Measurements from ENCODE around the gene DNAJC1.
A peak's percentile ranks its signal among the peaks of the same experiment; 100 is the strongest.
"Not testable (repeated sequence)": the region's sequence is repeated elsewhere in the genome, so short reads cannot be mapped to it uniquely, and the experiment has no call there.

The DNAJC1 gene

GRCh38 chr10:22003177-22003963, at the start of gene DNAJC1:
Gene DNAJC1 (minus strand): TSS chr10:22003730. CDS start chr10:22003434, 296 bp downstream.
- peak; percentile 96 for DNase-seq (ENCODE audit: low spot score)

- no peak for DNase-seq (ENCODE audit: low spot score)
These were observed 49.5 kb upstream of the DNAJC1 start for GRCh38 chr10:22053048-22053447.

GRCh38 chr10:22049635-22050034, 46.1 kb upstream of the DNAJC1 start:
- no peak for DNase-seq (ENCODE audit: low spot score)

GRCh38 chr10:22047812-22048211, 44.3 kb upstream of the DNAJC1 start:
- no peak for DNase-seq (ENCODE audit: low spot score)

GRCh38 chr10:22043327-22043633, 39.8 kb upstream of the DNAJC1 start:
- no peak for DNase-seq (ENCODE audit: low spot score)

GRCh38 chr10:22042557-22043326, 39.2 kb upstream of the DNAJC1 start:
- no peak for DNase-seq (ENCODE audit: low spot score)

GRCh38 chr10:22034333-22034732, 30.8 kb upstream of the DNAJC1 start:
- DNase-seq (ENCODE audit: low spot score), result no peak

- DNase-seq (ENCODE audit: low spot score), result not testable (repeated sequence)
These were observed 28.7 kb upstream of the DNAJC1 start for GRCh38 chr10:22032268-22032667.

- DNase-seq (ENCODE audit: low spot score), result no peak
These were observed 26.9 kb upstream of the DNAJC1 start for GRCh38 chr10:22030421-22030820.

- no peak for DNase-seq (ENCODE audit: low spot score)
These were observed 26.1 kb upstream of the DNAJC1 start for GRCh38 chr10:22029445-22030236.

- DNase-seq (ENCODE audit: low spot score), result no peak
These were observed 24.1 kb upstream of the DNAJC1 start for GRCh38 chr10:22027364-22028238.

- DNase-seq (ENCODE audit: low spot score), result no peak
These were observed 22.8 kb upstream of the DNAJC1 start for GRCh38 chr10:22026287-22026686.

- DNase-seq (ENCODE audit: low spot score), result no peak
These were observed 20.0 kb upstream of the DNAJC1 start for GRCh38 chr10:22023508-22023907.

GRCh38 chr10:22022257-22023032, 18.9 kb upstream of the DNAJC1 start:
- no peak for DNase-seq (ENCODE audit: low spot score)

GRCh38 chr10:22021144-22021543, 17.6 kb upstream of the DNAJC1 start:
- DNase-seq (ENCODE audit: low spot score), result not testable (repeated sequence)

- DNase-seq (ENCODE audit: low spot score), result no peak
These were observed 13.9 kb upstream of the DNAJC1 start for GRCh38 chr10:22017283-22018020.

- no peak for DNase-seq (ENCODE audit: low spot score)
These were observed 12.6 kb upstream of the DNAJC1 start for GRCh38 chr10:22016046-22016705.

- no peak for DNase-seq (ENCODE audit: low spot score)
These were observed 7.5 kb upstream of the DNAJC1 start for GRCh38 chr10:22010973-22011408.

GRCh38 chr10:22010539-22010938, 7.0 kb upstream of the DNAJC1 start:
- DNase-seq (ENCODE audit: low spot score), result no peak

All from AG08396 (cell line).